HepG2 (cell line): ENCODE data around the gene APOA1. TPM values are rescaled to one million over a fixed set of nuclear protein-coding genes. Genes with fewer than 3 reads are reported as not detected.

ENCODE experiments used
- ATAC-seq: fragments of 200-7000 bp; cut with Tn5 transposase; 3 replicates; pipeline ENCODE4 v1.9.1; 2020; ENCODE audit warnings: mild to moderate bottlenecking, moderate library complexity
- BruUV-seq: library from RNA; stranded (reverse); fragments of 400-500 nt; replicated peaks from 2 replicates; lab custom pipeline; 2021; lab: Mats Ljungman, UMichigan
- CTCF ChIA-PET: fragments of 300-600 bp; formaldehyde crosslinking; extraction: SDS; loops from one replicate; lab custom pipeline; 2021; ENCODE audit warnings: low total read pairs, inconsistent platforms, low intra/inter-chr PET ratio; lab: Yijun Ruan, JAX
- POLR2A ChIA-PET: fragments of 350-600 bp; sonication (Branson Sonifier 250); formaldehyde crosslinking; loops from one replicate; lab custom pipeline; 2020; ENCODE audit warnings: antibody characterized with exemption, inconsistent platforms; lab: Yijun Ruan, JAX
- DNase-seq: peaks from one replicate; pipeline ENCODE4 v3.0.0-alpha.2; 2015; ENCODE audit warnings: low spot score
- FAIRE-seq: peaks from 3 replicates; lab custom pipeline; 2011; peaks lifted over from hg19 to GRCh38; lab: Jason Lieb, UNC
- H2AFZ ChIP-seq: one replicate; pipeline ENCODE4 v1.6.1; 2011; ENCODE audit warnings: low read length, inconsistent platforms
- H3K27ac ChIP-seq: fragments of 300-600 bp; 3 replicates; pipeline ENCODE4 v1.8.0; 2011; ENCODE audit warnings: mixed run types, mild to moderate bottlenecking, mixed read lengths, low read length, inconsistent platforms; ENCODE audit not compliant: insufficient read depth; ENCODE audit errors: extremely low read length
- H3K27me3 ChIP-seq, 2 experiments: fragments of 200-600 bp in 1 of 2; 2 replicates in 1 of 2; 3 replicates in 1 of 2; pipeline versions ENCODE4 v1.6.0 to v1.8.0; 2011; ENCODE audit warnings: low read length in 2 of 2, mild to moderate bottlenecking in 2 of 2, moderate library complexity in 2 of 2, inconsistent platforms in 1 of 2; ENCODE audit not compliant: insufficient read depth in 2 of 2, control insufficient read depth in 1 of 2
- H3K36me3 ChIP-seq, 2 experiments: fragments of 200-600 bp in 1 of 2; replicated peaks in 1 of 2; 2 replicates in 1 of 2; 3 replicates in 1 of 2; pipeline versions ENCODE4 v1.5.1 to v1.8.0; 2011; ENCODE audit warnings: low read length in 2 of 2, inconsistent platforms in 1 of 2; ENCODE audit not compliant: insufficient read depth in 2 of 2, control insufficient read depth in 1 of 2
- H3K4me1 ChIP-seq: 2 replicates; pipeline ENCODE4 v1.5.1; 2012; ENCODE audit warnings: low read length, inconsistent platforms; ENCODE audit not compliant: insufficient read depth
- H3K4me2 ChIP-seq: 2 replicates; pipeline ENCODE4 v1.6.0; 2011; ENCODE audit warnings: low read depth, low read length, inconsistent platforms
- H3K4me3 ChIP-seq, 3 experiments: fragments of 200-600 bp in 1 of 3; sonication (generic), shearing (Covaris generic) in 1 of 3; replicated peaks in 1 of 3; 2 replicates each; pipeline ENCODE4 v1.5.1; 2011 to 2016; ENCODE audit warnings: low read length in 3 of 3, inconsistent platforms in 2 of 3, low read depth in 2 of 3, mild to moderate bottlenecking in 2 of 3, control low read depth in 1 of 3, mixed read lengths in 1 of 3; ENCODE audit not compliant: insufficient read depth in 1 of 3
- H3K79me2 ChIP-seq: one replicate; pipeline ENCODE4 v1.6.1; 2011; ENCODE audit warnings: low read length, inconsistent platforms; ENCODE audit not compliant: insufficient read depth
- H3K9ac ChIP-seq: 2 replicates; pipeline ENCODE4 v1.6.0; 2011; ENCODE audit warnings: mild to moderate bottlenecking, low read depth, low read length, inconsistent platforms; ENCODE audit not compliant: insufficient read depth
- H3K9me3 ChIP-seq: 2 replicates; pipeline ENCODE4 v1.5.1; 2012; ENCODE audit warnings: mild to moderate bottlenecking, low read length
- H4K20me1 ChIP-seq: 2 replicates; pipeline ENCODE4 v1.6.0; 2011; ENCODE audit warnings: inconsistent platforms, mild to moderate bottlenecking, low read length, moderate library complexity; ENCODE audit not compliant: insufficient read depth
- ARID5B ChIP-seq: IDR thresholded peaks from 2 replicates; pipeline ENCODE4 v1.4.0; 2020; ENCODE audit warnings: mild to moderate bottlenecking, missing genetic modification reagents
- FOXA3 ChIP-seq: IDR thresholded peaks from 2 replicates; pipeline ENCODE4 v1.6.1; 2016; ENCODE audit warnings: missing genetic modification reagents, missing compliant biosample characterization
- HNRNPLL ChIP-seq: fragments of 200-400 bp; formaldehyde crosslinking; IDR thresholded peaks from 2 replicates; pipeline ENCODE4 v1.6.1; 2017; ENCODE audit warnings: mild to moderate bottlenecking, low read depth, low read length; ENCODE audit not compliant: poor library complexity, severe bottlenecking
- KDM6A ChIP-seq: IDR thresholded peaks from 2 replicates; pipeline ENCODE4 v1.6.1; 2016; ENCODE audit warnings: low read depth
- NFE2L2 ChIP-seq: fragments of 150-350 bp; IDR thresholded peaks from 2 replicates; pipeline ENCODE4 v1.6.1; 2014; ENCODE audit warnings: low read length
- PITX1 ChIP-seq: sonication (generic); formaldehyde crosslinking; IDR thresholded peaks from 2 replicates; pipeline ENCODE4 v1.5.1; 2020; ENCODE audit warnings: mild to moderate bottlenecking, missing genetic modification reagents
- POLR2A ChIP-seq, 2 experiments: IDR thresholded peaks; 2 replicates each; pipeline ENCODE4 v1.6.1; 2011; ENCODE audit warnings: low read depth in 2 of 2, low read length in 2 of 2, mild to moderate bottlenecking in 1 of 2, moderate library complexity in 1 of 2; ENCODE audit not compliant: insufficient read depth in 1 of 2
- SNAPC4 ChIP-seq: sonication (generic); formaldehyde crosslinking; IDR thresholded peaks from 2 replicates; pipeline ENCODE4 v1.4.0; 2020; ENCODE audit warnings: mild to moderate bottlenecking, missing genetic modification reagents
- TFDP1 ChIP-seq: IDR thresholded peaks from 2 replicates; pipeline ENCODE4 v1.6.1; 2016; ENCODE audit warnings: missing compliant biosample characterization, missing genetic modification reagents, borderline replicate concordance
- ZNF225 ChIP-seq: sonication (generic); formaldehyde crosslinking; IDR thresholded peaks from 2 replicates; pipeline ENCODE4 v1.4.0; 2020; ENCODE audit warnings: mild to moderate bottlenecking, missing genetic modification reagents
- ZNF556 ChIP-seq: sonication (generic); formaldehyde crosslinking; IDR thresholded peaks from 2 replicates; pipeline ENCODE4 v1.4.0; 2020; ENCODE audit warnings: mild to moderate bottlenecking, missing genetic modification reagents, borderline replicate concordance
- ZNF761 ChIP-seq: sonication (generic); formaldehyde crosslinking; conservative IDR thresholded peaks from 2 replicates; pipeline ENCODE4 v1.4.0; 2020; ENCODE audit warnings: mild to moderate bottlenecking, missing genetic modification reagents
- ZSCAN31 ChIP-seq: sonication (generic); formaldehyde crosslinking; IDR thresholded peaks from 2 replicates; pipeline ENCODE4 v1.5.0; 2020; ENCODE audit warnings: low read depth, mild to moderate bottlenecking, missing genetic modification reagents
- ZZZ3 ChIP-seq: sonication (generic); formaldehyde crosslinking; IDR thresholded peaks from 2 replicates; pipeline ENCODE4 v1.4.0; 2020; ENCODE audit warnings: missing genetic modification reagents, mild to moderate bottlenecking, borderline replicate concordance
- WGBS: methylation state at CpG from one replicate; pipeline ENCODE4 v1.1.6; 2017; ENCODE audit warnings: low lambda C conversion rate; 5-methylcytosine and 5-hydroxymethylcytosine counted together
- in situ Hi-C: cut with HindIII; loops from 2 replicates; pipeline ENCODE4 v1.10.0; 2017; ENCODE audit warnings: low pct_unique_long_range_greater_than_20kb; ENCODE audit not compliant: extremely low pct_ligation_motif_present
- intact Hi-C: fragments of 100-400 bp; cut with micrococcal nuclease; formaldehyde crosslinking; loops from one replicate; pipeline ENCODE4 v1.10.0; 2022; ENCODE audit not compliant: unreplicated experiment
- polyA plus RNA-seq, 8 experiments: library from polyadenylated mRNA; depleted of rRNA in 3 of 8; stranded (reverse) in 7 of 8; unstranded in 1 of 8; fragments of >200 nt; fragmentation: Illumina TruSeq in 4 of 8; extraction: Trizol in 4 of 8; gene quantifications; 2 replicates each; pipeline versions ENCODE4 v1.2.1 to v1.2.3, GENCODE V29; 2011 to 2016; ENCODE audit warnings: low read depth in 4 of 8, missing spikeins in 1 of 8, mixed read lengths in 1 of 8; ENCODE audit not compliant: insufficient read depth in 1 of 8
- total RNA-seq, 5 experiments: library from RNA; depleted of rRNA; stranded (reverse); fragments of >200 nt; fragmentation: Illumina TruSeq; extraction: Trizol; gene quantifications; 2 replicates each; pipeline ENCODE4 v1.2.3, GENCODE V29; 2016; ENCODE audit warnings: low read depth in 1 of 5

APOA1 gene
- total and polyA plus RNA-seq, 2 of the 13 experiments (the other 11 are each of a cell fraction or from before 2014, with no cell fraction given) = 1,973 to 5,485 TPM

- no peaks in the 10 kb centered on the region for H3K4me1 ChIP-seq
- DNase-seq (no peak), FAIRE-seq (no peak), ATAC-seq (no peak)
- H3K4me2 ChIP-seq = no peak overlapping the region
- in situ Hi-C loops (no loop called here), intact Hi-C loops (no loop called here)
- POLR2A ChIA-PET = no interaction called here
- CTCF ChIA-PET = no interaction called here
- no peak overlapping the region for H3K4me3 ChIP-seq
- no peak overlapping the region for H3K27ac ChIP-seq
- H4K20me1 ChIP-seq = no peaks in the 10 kb centered on the region
- 100% methylated on average over 3 of the region's 3 CpGs for WGBS
- H3K9me3 ChIP-seq = no peaks in the 10 kb centered on the region
- no peak overlapping the region for H2AFZ ChIP-seq
- no peaks in the 10 kb centered on the region for H3K79me2 ChIP-seq
- H3K36me3 ChIP-seq = peaks cover 22 to 74% of the 10 kb centered on the region in 2 experiments
- BruUV-seq = no TSS peak
- H3K27me3 ChIP-seq = no peaks in the 10 kb centered on the region
- no peak overlapping the region for H3K9ac ChIP-seq
- TF ChIP-seq ZZZ3 (no peak), ZSCAN31 (no peak), ARID5B (CRISPR knock-in tag) (no peak), ZNF225 (no peak), ZNF556 (CRISPR knock-in tag) (no peak), KDM6A (CRISPR knock-in tag) (no peak), ZNF761 (no peak), FOXA3 (CRISPR knock-in tag) (no peak), SNAPC4 (CRISPR knock-in tag) (no peak), PITX1 (CRISPR knock-in tag) (no peak), HNRNPLL (no peak), TFDP1 (CRISPR knock-in tag) (no peak), POLR2A (IDR thresholded peaks at IDR 0.05; ENCODE audit: insufficient read depth in 1 of 2, low read depth in 2 of 2, low read length in 2 of 2) (no peak), NFE2L2 (no peak)
Measured at GRCh38 chr11:116862185-116862584, 24.8 kb upstream of the APOA1 start.
